ENCODE measurements around the gene ZMYND19. TPM values are rescaled to one million over a fixed set of nuclear protein-coding genes. Genes with fewer than 3 reads are reported as not detected.

The ZMYND19 gene
- total and polyA plus RNA-seq, 2 of the 8 experiments (the other 6 are each of a cell fraction or from before 2014, with no cell fraction given) = 42.4 to 58.7 TPM

DNA sequence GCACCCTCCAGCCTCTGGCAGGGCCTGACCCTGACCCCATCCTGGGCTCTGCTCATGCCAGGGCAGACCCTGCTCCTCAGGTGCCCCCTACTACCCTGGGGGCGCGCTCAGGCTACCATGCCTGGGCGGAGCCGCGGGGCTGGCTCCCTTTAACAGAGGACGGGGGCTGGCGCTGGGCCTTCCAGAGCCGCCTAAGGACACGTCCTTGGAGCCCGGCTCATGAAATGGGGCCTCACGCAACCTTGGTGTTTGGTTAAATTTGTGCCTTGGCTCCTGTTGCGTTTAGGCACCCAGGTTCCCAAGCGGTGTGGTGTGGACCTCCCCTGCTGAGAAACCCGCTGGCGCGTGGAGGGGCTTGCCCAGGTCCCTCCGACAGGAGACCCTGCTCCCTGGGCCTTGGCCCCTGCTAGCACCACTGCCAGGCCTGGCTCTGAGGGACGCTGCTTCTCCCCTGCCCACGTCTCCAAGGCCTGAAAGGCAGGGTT is 25.1 kb upstream of the ZMYND19 start:
- peaks cover 11 to 28% of the 10 kb centered on the region in 2 experiments for H3K79me2 ChIP-seq (ENCODE audit: control insufficient read depth in 1 of 2, insufficient read depth in 2 of 2, low read length in 2 of 2)
- peaks cover 0 to 10% (median 5%) of the 10 kb centered on the region in 4 experiments; a peak in 5 of 7 replicates for H3K4me1 ChIP-seq (replicated peaks in 1 of 4; ENCODE audit: control insufficient read depth in 3 of 4, insufficient read depth in 4 of 4, low read length in 3 of 4)
- no peaks in the 10 kb centered on the region for H3K9me3 ChIP-seq (ENCODE audit: insufficient read depth in 2 of 2, low read depth in 1 of 2, low read length in 1 of 2)
- H4K20me1 ChIP-seq (replicated peaks in 1 of 2; ENCODE audit: control insufficient read depth in 1 of 2, insufficient read depth in 2 of 2, low read length in 2 of 2) = peaks cover 10 to 22% of the 10 kb centered on the region in 2 experiments
- no peak overlapping the region for H2AFZ ChIP-seq (ENCODE audit: low read length)
- no peak overlapping the region for H3K14ac ChIP-seq (ENCODE audit: insufficient read length)
- no peak overlapping the region for H3K23ac ChIP-seq (ENCODE audit: insufficient read length)
- H3K56ac ChIP-seq (replicated peaks; ENCODE audit: insufficient read length, low read depth, low read length) = no peak overlapping the region
- H3K27me3 ChIP-seq (replicated peaks in 1 of 4; ENCODE audit: control insufficient read depth in 3 of 4, extremely low read depth in 1 of 4, insufficient read depth in 3 of 4, low read length in 3 of 4) = no peaks in the 10 kb centered on the region
- no peak overlapping the region for H2BK120ac ChIP-seq (replicated peaks; ENCODE audit: low read depth, low read length)
- H3K4me2 ChIP-seq (ENCODE audit: insufficient read depth in 1 of 2, low read depth in 2 of 2, low read length in 2 of 2) = no peak overlapping the region
- no peak overlapping the region for H3K27ac ChIP-seq (ENCODE audit: low read depth, low read length)
- H3K9ac ChIP-seq (replicated peaks in 1 of 4; ENCODE audit: extremely low read depth in 1 of 4, low read depth in 3 of 4, low read length in 3 of 4) = no peak overlapping the region; a peak in 1 of 7 replicates
- peaks cover 4% of the 10 kb centered on the region; the same call in 1 of the 2 replicates for H3K23me2 ChIP-seq (ENCODE audit: low read depth, low read length)
- FAIRE-seq (no peak), DNase-seq (ENCODE audit: low read depth in 1 of 2, low spot score in 2 of 2) (no peak)
- no peak overlapping the region for H4K5ac ChIP-seq (ENCODE audit: insufficient read length, low read depth, low read length)
- no peak overlapping the region for H3K18ac ChIP-seq (ENCODE audit: extremely low read depth, low read length)
- H3K36me3 ChIP-seq (ENCODE audit: control insufficient read depth in 2 of 4, insufficient read depth in 4 of 4, low read length in 3 of 4) = peaks cover 3 to 25% (median 11%) of the 10 kb centered on the region in 4 experiments; a peak in 6 of 8 replicates
- CTCF ChIA-PET (ENCODE audit: partially characterized antibody) = interaction anchor here (0.7 to 2.4 kb wide), 3 partner anchors 20 to 176 kb away, joined by 3 to 14 read pairs (median 5); no protein-coding TSS in a partner anchor
- no peak overlapping the region for H3K4me3 ChIP-seq (ENCODE audit: extremely low read depth in 1 of 4, insufficient read depth in 2 of 4, low read depth in 3 of 4, low read length in 4 of 4)
- H4K91ac ChIP-seq (replicated peaks; ENCODE audit: insufficient read length, low read length) = no peak overlapping the region
- WGBS, 2 experiments (ENCODE audit: extremely low coverage in 1 of 2, insufficient coverage in 1 of 2, insufficient read length in 1 of 2, insufficient replicate concordance in 2 of 2, low coverage in 1 of 2, low lambda C conversion rate in 2 of 2, missing lambda C conversion rate in 1 of 2) = 97% methylated on average over 16 of the region's 19 CpGs; no CpG with 5 or more reads in 1 of the 2 experiments
- H2BK5ac ChIP-seq (ENCODE audit: low read depth, low read length) = no peak overlapping the region
- no peak overlapping the region for H4K8ac ChIP-seq (ENCODE audit: extremely low read depth, insufficient read depth, low read length)
- H2BK12ac ChIP-seq (ENCODE audit: low read depth, low read length) = no peak overlapping the region
- H2BK15ac ChIP-seq (ENCODE audit: low read length) = no peak overlapping the region
- H3K79me1 ChIP-seq (ENCODE audit: low read depth, low read length) = peaks cover 6% of the 10 kb centered on the region; the same call in 1 of the 2 replicates
- H2BK20ac ChIP-seq (ENCODE audit: low read length) = no peak overlapping the region
- no peak overlapping the region for H2AK5ac ChIP-seq (ENCODE audit: low read depth, low read length)
- no peak overlapping the region for H3K4ac ChIP-seq (replicated peaks; ENCODE audit: insufficient read length, low read depth, low read length)
- POLR2A ChIA-PET (ENCODE audit: partially characterized antibody) = interaction anchor here (1.0 kb wide), 1 partner anchor 12 kb away, joined by 4 read pairs; no protein-coding TSS in a partner anchor
- TF ChIP-seq EZH2 (IDR thresholded peaks at IDR 0.05; ENCODE audit: low read depth, low read length, severe bottlenecking) (no peak), CHD1 (IDR thresholded peaks at IDR 0.05; ENCODE audit: low read depth, low read length) (no peak), CREB1 (IDR thresholded peaks at IDR 0.05) (no peak), BRCA1 (IDR thresholded peaks at IDR 0.05; ENCODE audit: low read depth, low read length) (no peak), SIRT6 (IDR thresholded peaks at IDR 0.05; ENCODE audit: low read length) (no peak), RAD21 (IDR thresholded peaks at IDR 0.05 in 1 of 2, conservative IDR thresholded peaks at IDR 0.05 in 1 of 2; ENCODE audit: low read depth in 2 of 2, low read length in 2 of 2) (no peak), SP4 (IDR thresholded peaks at IDR 0.05; ENCODE audit: low read length) (no peak), JUND (IDR thresholded peaks at IDR 0.05; ENCODE audit: low read length) (no peak), RNF2 (IDR thresholded peaks at IDR 0.05; ENCODE audit: borderline replicate concordance, low read depth, low read length, missing control alignments, poor library complexity, severe bottlenecking) (no peak), PHF8 (conservative IDR thresholded peaks at IDR 0.05; ENCODE audit: low read depth, low read length) (no peak), SUZ12 (IDR thresholded peaks at IDR 0.05; ENCODE audit: low read length) (no peak), RXRA (IDR thresholded peaks at IDR 0.05; ENCODE audit: insufficient read depth, low read depth, low read length) (no peak), CBX8 (IDR thresholded peaks at IDR 0.05; ENCODE audit: borderline replicate concordance, low read depth, low read length) (no peak), TEAD4 (IDR thresholded peaks at IDR 0.05; ENCODE audit: low read depth, low read length) (no peak)

Measured in H1 (cell line).